GM12874 (cell line): ENCODE results near the gene GPR84.

Experiments used
- TF ChIP-seq, protein P1 (sequence below): IDR thresholded peaks from 2 replicates; pipeline ENCODE4 v1.5.1; 2011; ENCODE audit warnings: low read depth, mild to moderate bottlenecking, control low read depth, low read length, moderate library complexity; ENCODE audit not compliant: insufficient read depth

Gene GPR84

GRCh38 chr12:54390176-54390667 lies 25.9 kb upstream of the GPR84 start:
- TF ChIP-seq, protein P1, sequence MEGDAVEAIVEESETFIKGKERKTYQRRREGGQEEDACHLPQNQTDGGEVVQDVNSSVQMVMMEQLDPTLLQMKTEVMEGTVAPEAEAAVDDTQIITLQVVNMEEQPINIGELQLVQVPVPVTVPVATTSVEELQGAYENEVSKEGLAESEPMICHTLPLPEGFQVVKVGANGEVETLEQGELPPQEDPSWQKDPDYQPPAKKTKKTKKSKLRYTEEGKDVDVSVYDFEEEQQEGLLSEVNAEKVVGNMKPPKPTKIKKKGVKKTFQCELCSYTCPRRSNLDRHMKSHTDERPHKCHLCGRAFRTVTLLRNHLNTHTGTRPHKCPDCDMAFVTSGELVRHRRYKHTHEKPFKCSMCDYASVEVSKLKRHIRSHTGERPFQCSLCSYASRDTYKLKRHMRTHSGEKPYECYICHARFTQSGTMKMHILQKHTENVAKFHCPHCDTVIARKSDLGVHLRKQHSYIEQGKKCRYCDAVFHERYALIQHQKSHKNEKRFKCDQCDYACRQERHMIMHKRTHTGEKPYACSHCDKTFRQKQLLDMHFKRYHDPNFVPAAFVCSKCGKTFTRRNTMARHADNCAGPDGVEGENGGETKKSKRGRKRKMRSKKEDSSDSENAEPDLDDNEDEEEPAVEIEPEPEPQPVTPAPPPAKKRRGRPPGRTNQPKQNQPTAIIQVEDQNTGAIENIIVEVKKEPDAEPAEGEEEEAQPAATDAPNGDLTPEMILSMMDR = no peak

- TF ChIP-seq, protein P1 = no peak
Observed at GRCh38 chr12:54389607-54390175, 25.4 kb upstream of the GPR84 start.

- TF ChIP-seq, protein P1 = no peak
Observed at GRCh38 chr12:54389134-54389508, 24.8 kb upstream of the GPR84 start.

GRCh38 chr12:54388237-54389133 lies 24.2 kb upstream of the GPR84 start:
- TF ChIP-seq, protein P1 = no peak

DNA sequence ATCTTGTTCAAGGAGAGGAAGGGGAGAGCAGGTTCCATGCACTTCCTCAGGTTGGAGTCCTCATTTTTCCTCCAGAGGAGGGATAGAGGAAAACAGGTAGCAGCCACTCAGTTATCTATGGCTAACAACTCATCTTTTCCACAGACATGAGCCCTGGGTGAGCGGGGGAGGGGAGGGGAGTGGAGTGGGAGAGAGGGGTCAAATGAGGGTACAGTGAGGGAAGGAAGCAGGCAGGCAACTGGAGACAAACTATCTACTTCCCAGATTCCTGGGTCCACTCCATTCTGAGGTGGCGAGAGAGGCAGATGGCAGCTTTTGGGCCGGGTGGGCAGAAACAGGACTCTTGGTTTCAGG lies 22.8 kb upstream of the GPR84 start:
- TF ChIP-seq, protein P1 = no peak

GRCh38 chr12:54386403-54387113 lies 22.3 kb upstream of the GPR84 start:
- TF ChIP-seq, protein P1 = no peak

DNA sequence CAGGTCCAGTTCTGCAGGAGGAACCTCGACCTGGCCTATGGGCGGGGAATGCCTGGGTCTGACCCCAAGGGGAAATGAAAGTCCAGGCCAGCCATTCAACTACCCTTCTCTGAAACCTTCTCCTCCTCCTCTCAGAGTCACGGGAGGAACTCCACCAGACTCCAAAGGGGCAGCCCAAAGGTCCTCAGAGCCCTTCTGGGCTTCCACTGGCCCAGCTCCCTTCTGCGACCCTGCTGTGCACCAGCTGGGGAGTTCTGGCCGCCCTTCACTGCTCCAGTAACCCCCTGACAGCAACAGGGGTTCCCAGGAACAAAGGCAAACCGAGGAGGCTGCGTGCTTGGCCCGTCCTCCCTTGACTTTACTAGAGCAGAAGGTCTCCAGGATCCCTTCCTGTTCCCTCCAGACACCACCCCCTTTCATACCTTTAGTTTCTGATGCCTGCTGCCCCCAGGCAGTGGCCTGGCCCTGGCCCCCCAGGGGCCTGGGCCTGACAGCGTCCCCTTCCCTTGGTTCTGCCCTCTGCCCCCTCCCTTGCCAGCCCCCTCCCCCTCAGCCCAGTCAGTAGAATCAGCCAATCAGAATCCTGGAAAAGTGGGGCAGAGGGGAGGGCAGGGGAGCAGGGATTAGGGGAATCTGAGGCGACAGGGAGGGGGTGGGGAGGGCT lies 21.1 kb upstream of the GPR84 start:
- TF ChIP-seq, protein P1 = no peak
